Measurements from ENCODE around the gene HUWE1. TPM values are rescaled to one million over a fixed set of nuclear protein-coding genes. Genes with fewer than 3 reads are reported as not detected.

The HUWE1 gene
- total RNA-seq, 2 donors from 2014 or later: 107 to 206 TPM

- no peaks in the 10 kb centered on the region for H3K27me3 ChIP-seq (replicated peaks; ENCODE audit: insufficient read depth)
- H3K27ac ChIP-seq: no peak overlapping the region
- H3K4me1 ChIP-seq (replicated peaks): no peaks in the 10 kb centered on the region
- H3K4me3 ChIP-seq: no peak overlapping the region
- intact Hi-C loops (cut with DNase I): no loop called here
- no peak for DNase-seq (ENCODE audit: low spot score)
- H3K9me3 ChIP-seq: no peaks in the 10 kb centered on the region
- no peaks in the 10 kb centered on the region for H3K36me3 ChIP-seq
- no peak for TF ChIP-seq CTCF (IDR thresholded peaks at IDR 0.05)
- no peak for TF ChIP-seq POLR2A (IDR thresholded peaks at IDR 0.05)
- no peak for TF ChIP-seq POLR2AphosphoS5 (IDR thresholded peaks at IDR 0.05)
- 88% methylated on average over 3 of the region's 3 CpGs for WGBS
Observed at GRCh38 chrX:53644751-53645150, 41.8 kb downstream of the HUWE1 start.

- Histone ChIP-seq H3K4me3 (no peak overlapping the region), H3K36me3 (no peaks in the 10 kb centered on the region), H3K4me1 (replicated peaks) (no peaks in the 10 kb centered on the region), H3K27ac (no peak overlapping the region), H3K27me3 (replicated peaks; ENCODE audit: insufficient read depth) (no peaks in the 10 kb centered on the region), H3K9me3 (no peaks in the 10 kb centered on the region)
- intact Hi-C loops (cut with DNase I): no loop called here
- TF ChIP-seq POLR2AphosphoS5 (IDR thresholded peaks at IDR 0.05) (no peak), CTCF (IDR thresholded peaks at IDR 0.05) (no peak), POLR2A (IDR thresholded peaks at IDR 0.05) (no peak)
- DNase-seq (ENCODE audit: low spot score): no peak
- 97% methylated on average over 2 of the region's 2 CpGs for WGBS
Observed at GRCh38 chrX:53642337-53642736, 44.2 kb downstream of the HUWE1 start.

- H3K4me1 ChIP-seq (replicated peaks): no peaks in the 10 kb centered on the region
- H3K27me3 ChIP-seq (replicated peaks; ENCODE audit: insufficient read depth): no peaks in the 10 kb centered on the region
- H3K27ac ChIP-seq: no peak overlapping the region
- no peak overlapping the region for H3K4me3 ChIP-seq
- intact Hi-C loops (cut with DNase I): no loop called here
- H3K36me3 ChIP-seq: no peaks in the 10 kb centered on the region
- H3K9me3 ChIP-seq: no peaks in the 10 kb centered on the region
- no peak for TF ChIP-seq POLR2A (IDR thresholded peaks at IDR 0.05)
- no peak for TF ChIP-seq CTCF (IDR thresholded peaks at IDR 0.05)
- no peak for TF ChIP-seq POLR2AphosphoS5 (IDR thresholded peaks at IDR 0.05)
- DNase-seq (ENCODE audit: low spot score): no peak
Observed at GRCh38 chrX:53639257-53639656, 47.3 kb downstream of the HUWE1 start.

GRCh38 chrX:53637479-53637878, 49.0 kb downstream of the HUWE1 start:
- H3K9me3 ChIP-seq: no peaks in the 10 kb centered on the region
- intact Hi-C loops (cut with DNase I): no loop called here
- H3K27me3 ChIP-seq (replicated peaks; ENCODE audit: insufficient read depth): no peaks in the 10 kb centered on the region
- DNase-seq (ENCODE audit: low spot score): no peak
- H3K4me1 ChIP-seq (replicated peaks): no peaks in the 10 kb centered on the region
- no peak overlapping the region for H3K4me3 ChIP-seq
- no peaks in the 10 kb centered on the region for H3K36me3 ChIP-seq
- no peak for TF ChIP-seq POLR2AphosphoS5 (IDR thresholded peaks at IDR 0.05)
- no peak for TF ChIP-seq POLR2A (IDR thresholded peaks at IDR 0.05)
- no peak for TF ChIP-seq CTCF (IDR thresholded peaks at IDR 0.05)
- no peak overlapping the region for H3K27ac ChIP-seq
- WGBS: 26% methylated on average over 2 of the region's 2 CpGs

GRCh38 chrX:53631156-53631555, 55.4 kb downstream of the HUWE1 start:
- H3K36me3 ChIP-seq: no peaks in the 10 kb centered on the region
- WGBS: 82% methylated on average over 2 of the region's 2 CpGs

More at GRCh38 chrX:53631156-53631555, 55.4 kb downstream of the HUWE1 start:
- Histone ChIP-seq H3K27me3 (replicated peaks; ENCODE audit: insufficient read depth) (no peaks in the 10 kb centered on the region), H3K4me3 (no peak overlapping the region), H3K4me1 (replicated peaks) (no peaks in the 10 kb centered on the region), H3K9me3 (no peaks in the 10 kb centered on the region), H3K27ac (no peak overlapping the region)
- intact Hi-C loops (cut with DNase I): no loop called here
- TF ChIP-seq POLR2AphosphoS5 (IDR thresholded peaks at IDR 0.05) (no peak), POLR2A (IDR thresholded peaks at IDR 0.05) (no peak), CTCF (IDR thresholded peaks at IDR 0.05) (no peak)
- DNase-seq (ENCODE audit: low spot score): no peak
